ENCODE data around the gene ITGB2. TPM values are rescaled to one million over a fixed set of nuclear protein-coding genes. Genes with fewer than 3 reads are reported as not detected.

Gene ITGB2
- polyA plus RNA-seq, 1 of the 3 experiments (the other 2 are of a cell fraction) = 0.77 TPM

DNA sequence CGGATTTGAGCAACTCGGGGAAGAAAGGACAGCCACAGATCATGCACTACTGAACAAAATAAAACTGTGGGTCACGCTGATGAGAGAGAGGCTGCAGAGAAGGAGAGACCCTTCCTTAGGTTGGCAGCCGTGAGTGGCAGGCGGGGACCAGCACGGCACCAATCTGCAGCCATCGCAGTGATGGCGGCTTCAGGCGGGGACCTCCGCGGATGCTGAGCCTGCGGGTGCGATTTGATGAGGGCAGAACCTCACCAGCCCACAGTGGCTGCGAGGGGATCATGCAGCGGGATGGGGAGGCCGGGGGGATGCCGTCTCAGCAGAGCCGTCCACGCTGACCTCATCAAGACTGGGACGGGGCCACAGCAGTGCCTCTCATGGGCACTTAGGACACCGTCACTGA is 11.8 kb downstream of the ITGB2 start:
- Histone ChIP-seq H3K4me3 (ENCODE audit: low read depth in 2 of 2, low read length in 1 of 2) (no peak overlapping the region), H3F3A (replicated peaks; ENCODE audit: insufficient read depth) (no peaks in the 10 kb centered on the region), H3K4me2 (no peak overlapping the region), H3K4me1 (ENCODE audit: control insufficient read depth in 1 of 2, insufficient read depth in 2 of 2, low read depth in 1 of 2, low read length in 1 of 2) (peaks cover 5 to 17% of the 10 kb centered on the region in 2 experiments; a peak in 2 of 4 replicates), H3K79me2 (ENCODE audit: insufficient read depth) (no peaks in the 10 kb centered on the region), H3K36me3 (replicated peaks in 1 of 2; ENCODE audit: control insufficient read depth in 1 of 2, insufficient read depth in 2 of 2, low read length in 1 of 2) (no peaks in the 10 kb centered on the region), H2AFZ (ENCODE audit: low read depth) (no peak overlapping the region), H3K9ac (no peak overlapping the region), H3K9me3 (no peaks in the 10 kb centered on the region), H3K27me3 (ENCODE audit: insufficient read depth) (no peaks in the 10 kb centered on the region; the same call in 1 of the 2 replicates), H3K9me2 (no peaks in the 10 kb centered on the region), H3K27ac (ENCODE audit: low read depth in 2 of 2, low read length in 1 of 2) (no peak overlapping the region), H4K20me1 (ENCODE audit: insufficient read depth) (no peaks in the 10 kb centered on the region)
- no peak for DNase-seq
- POLR2A ChIA-PET = no interaction called here
- WGBS (ENCODE audit: low lambda C conversion rate) = 92% methylated on average over 9 of the region's 21 CpGs
- CTCF ChIA-PET = interaction anchor here (1.4 to 2.3 kb wide), 2 partner anchors 15 to 116 kb away, joined by 3 to 6 read pairs; no protein-coding TSS in a partner anchor
- no peak for TF ChIP-seq RXRA (IDR thresholded peaks at IDR 0.05; ENCODE audit: borderline replicate concordance, low read depth)
- TF ChIP-seq, protein P1, sequence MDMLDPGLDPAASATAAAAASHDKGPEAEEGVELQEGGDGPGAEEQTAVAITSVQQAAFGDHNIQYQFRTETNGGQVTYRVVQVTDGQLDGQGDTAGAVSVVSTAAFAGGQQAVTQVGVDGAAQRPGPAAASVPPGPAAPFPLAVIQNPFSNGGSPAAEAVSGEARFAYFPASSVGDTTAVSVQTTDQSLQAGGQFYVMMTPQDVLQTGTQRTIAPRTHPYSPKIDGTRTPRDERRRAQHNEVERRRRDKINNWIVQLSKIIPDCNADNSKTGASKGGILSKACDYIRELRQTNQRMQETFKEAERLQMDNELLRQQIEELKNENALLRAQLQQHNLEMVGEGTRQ (IDR thresholded peaks at IDR 0.05; ENCODE audit: borderline replicate concordance, low read depth, low read length) = no peak
- TF ChIP-seq, protein P2, sequence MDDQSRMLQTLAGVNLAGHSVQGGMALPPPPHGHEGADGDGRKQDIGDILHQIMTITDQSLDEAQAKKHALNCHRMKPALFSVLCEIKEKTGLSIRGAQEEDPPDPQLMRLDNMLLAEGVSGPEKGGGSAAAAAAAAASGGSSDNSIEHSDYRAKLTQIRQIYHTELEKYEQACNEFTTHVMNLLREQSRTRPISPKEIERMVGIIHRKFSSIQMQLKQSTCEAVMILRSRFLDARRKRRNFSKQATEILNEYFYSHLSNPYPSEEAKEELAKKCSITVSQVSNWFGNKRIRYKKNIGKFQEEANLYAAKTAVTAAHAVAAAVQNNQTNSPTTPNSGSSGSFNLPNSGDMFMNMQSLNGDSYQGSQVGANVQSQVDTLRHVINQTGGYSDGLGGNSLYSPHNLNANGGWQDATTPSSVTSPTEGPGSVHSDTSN (IDR thresholded peaks at IDR 0.05) = no peak
- TF ChIP-seq, protein P3, sequence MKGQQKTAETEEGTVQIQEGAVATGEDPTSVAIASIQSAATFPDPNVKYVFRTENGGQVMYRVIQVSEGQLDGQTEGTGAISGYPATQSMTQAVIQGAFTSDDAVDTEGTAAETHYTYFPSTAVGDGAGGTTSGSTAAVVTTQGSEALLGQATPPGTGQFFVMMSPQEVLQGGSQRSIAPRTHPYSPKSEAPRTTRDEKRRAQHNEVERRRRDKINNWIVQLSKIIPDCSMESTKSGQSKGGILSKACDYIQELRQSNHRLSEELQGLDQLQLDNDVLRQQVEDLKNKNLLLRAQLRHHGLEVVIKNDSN (IDR thresholded peaks at IDR 0.05; ENCODE audit: borderline replicate concordance, low read depth) = no peak
- TF ChIP-seq RCOR1 (IDR thresholded peaks at IDR 0.05; ENCODE audit: low read length) = no peak
- TF ChIP-seq, protein P4, sequence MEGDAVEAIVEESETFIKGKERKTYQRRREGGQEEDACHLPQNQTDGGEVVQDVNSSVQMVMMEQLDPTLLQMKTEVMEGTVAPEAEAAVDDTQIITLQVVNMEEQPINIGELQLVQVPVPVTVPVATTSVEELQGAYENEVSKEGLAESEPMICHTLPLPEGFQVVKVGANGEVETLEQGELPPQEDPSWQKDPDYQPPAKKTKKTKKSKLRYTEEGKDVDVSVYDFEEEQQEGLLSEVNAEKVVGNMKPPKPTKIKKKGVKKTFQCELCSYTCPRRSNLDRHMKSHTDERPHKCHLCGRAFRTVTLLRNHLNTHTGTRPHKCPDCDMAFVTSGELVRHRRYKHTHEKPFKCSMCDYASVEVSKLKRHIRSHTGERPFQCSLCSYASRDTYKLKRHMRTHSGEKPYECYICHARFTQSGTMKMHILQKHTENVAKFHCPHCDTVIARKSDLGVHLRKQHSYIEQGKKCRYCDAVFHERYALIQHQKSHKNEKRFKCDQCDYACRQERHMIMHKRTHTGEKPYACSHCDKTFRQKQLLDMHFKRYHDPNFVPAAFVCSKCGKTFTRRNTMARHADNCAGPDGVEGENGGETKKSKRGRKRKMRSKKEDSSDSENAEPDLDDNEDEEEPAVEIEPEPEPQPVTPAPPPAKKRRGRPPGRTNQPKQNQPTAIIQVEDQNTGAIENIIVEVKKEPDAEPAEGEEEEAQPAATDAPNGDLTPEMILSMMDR (IDR thresholded peaks at IDR 0.05) = no peak
- no peak for TF ChIP-seq ELF1 (IDR thresholded peaks at IDR 0.05)

DNA sequence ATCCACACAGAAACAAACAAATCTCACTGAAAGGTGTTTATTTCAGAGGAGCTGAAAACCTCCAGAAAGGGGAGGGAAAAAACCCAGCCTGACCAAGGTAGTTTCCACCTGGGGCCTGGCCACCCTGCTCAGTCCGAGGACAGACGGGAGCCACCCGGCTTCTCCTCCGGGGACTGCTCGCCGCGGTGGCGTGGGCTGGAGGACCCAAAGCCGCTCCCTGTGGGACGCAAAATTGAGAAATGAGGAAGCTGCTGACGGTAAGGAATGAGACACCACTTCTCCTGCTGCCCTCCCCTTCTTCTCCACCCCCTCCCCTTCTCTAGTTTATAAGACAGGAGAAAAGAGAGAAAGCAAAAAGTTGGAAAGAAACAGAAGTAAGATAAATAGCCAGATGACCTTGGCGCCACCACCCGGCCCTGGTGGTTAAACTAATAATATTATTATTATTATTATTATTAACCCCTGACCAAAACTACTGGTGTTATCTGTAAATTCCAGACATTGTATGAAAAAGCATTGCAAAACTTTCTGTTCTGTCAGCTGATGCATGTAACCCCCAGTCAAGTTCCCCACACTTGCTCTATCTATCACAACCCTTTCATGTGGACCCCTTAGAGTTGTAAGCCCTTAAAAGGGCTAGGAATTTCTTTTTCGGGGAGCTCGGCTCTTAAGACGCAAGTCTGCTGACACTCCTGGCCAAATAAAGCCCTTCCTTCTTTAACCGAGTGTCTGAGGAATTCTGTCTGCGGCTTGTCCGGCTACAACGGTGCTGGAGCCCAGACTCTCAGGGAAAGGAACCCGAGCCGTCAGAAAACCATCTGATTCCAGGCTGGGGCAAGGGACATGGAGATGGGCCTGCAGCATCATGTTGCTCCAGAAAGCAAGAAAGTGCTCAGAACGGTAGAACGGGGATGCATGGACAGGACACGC is 12.5 kb downstream of the ITGB2 start:
- H3K79me2 ChIP-seq (ENCODE audit: insufficient read depth) = no peaks in the 10 kb centered on the region
- WGBS (ENCODE audit: low lambda C conversion rate) = 78% methylated on average over 25 of the region's 25 CpGs
- CTCF ChIA-PET = interaction anchor here (1.3 to 2.7 kb wide), 4 partner anchors 15 to 42 kb away, joined by 4 to 7 read pairs (median 6); no protein-coding TSS in a partner anchor
- DNase-seq = no peak
- TF ChIP-seq JUND (IDR thresholded peaks at IDR 0.05) = no peak
- H3K27ac ChIP-seq (ENCODE audit: low read depth in 2 of 2, low read length in 1 of 2) = no peak overlapping the region
- no peaks in the 10 kb centered on the region; the same call in 1 of the 2 replicates for H3K27me3 ChIP-seq (ENCODE audit: insufficient read depth)
- H3K9ac ChIP-seq = no peak overlapping the region
- H3K4me3 ChIP-seq (ENCODE audit: low read depth in 2 of 2, low read length in 1 of 2) = no peak overlapping the region
- no peak overlapping the region for H3K4me2 ChIP-seq
- no peaks in the 10 kb centered on the region for H3K9me2 ChIP-seq
- no peaks in the 10 kb centered on the region for H3K9me3 ChIP-seq
- no peak overlapping the region for H2AFZ ChIP-seq (ENCODE audit: low read depth)
- H4K20me1 ChIP-seq (ENCODE audit: insufficient read depth) = no peaks in the 10 kb centered on the region
- POLR2A ChIA-PET = no interaction called here
- no peaks in the 10 kb centered on the region for H3K36me3 ChIP-seq (replicated peaks in 1 of 2; ENCODE audit: control insufficient read depth in 1 of 2, insufficient read depth in 2 of 2, low read length in 1 of 2)
- H3K4me1 ChIP-seq (ENCODE audit: control insufficient read depth in 1 of 2, insufficient read depth in 2 of 2, low read depth in 1 of 2, low read length in 1 of 2) = peaks cover 5 to 17% of the 10 kb centered on the region in 2 experiments; a peak in 2 of 4 replicates
- no peaks in the 10 kb centered on the region for H3F3A ChIP-seq (replicated peaks; ENCODE audit: insufficient read depth)
